GM12891 (cell line): Measurements from ENCODE around the gene PKNOX2.

Experiments
- DNase-seq: peaks from one replicate; pipeline ENCODE4 v3.0.0; 2011; ENCODE audit warnings: low spot score; ENCODE audit not compliant: insufficient read length
- FAIRE-seq: peaks from 2 replicates; lab custom pipeline; 2011; peaks lifted over from hg19 to GRCh38; lab: Jason Lieb, UNC
- PAX5 ChIP-seq: IDR thresholded peaks from 2 replicates; pipeline ENCODE4 v1.6.1; 2011; ENCODE audit warnings: low read length, moderate library complexity, mild to moderate bottlenecking; ENCODE audit not compliant: insufficient read depth, severe bottlenecking
- POLR2A ChIP-seq: IDR thresholded peaks from 2 replicates; pipeline ENCODE4 v1.6.1; 2011; ENCODE audit warnings: low read depth, low read length, control low read depth
- POLR2AphosphoS5 ChIP-seq: IDR thresholded peaks from 2 replicates; pipeline ENCODE4 v1.6.1; 2011; ENCODE audit warnings: low read depth, low read length, control low read depth
- POU2F2 ChIP-seq: IDR thresholded peaks from 2 replicates; pipeline ENCODE4 v1.6.1; 2011; ENCODE audit warnings: low read depth, mild to moderate bottlenecking, control low read depth, low read length, moderate library complexity
- SPI1 ChIP-seq: IDR thresholded peaks from 2 replicates; pipeline ENCODE4 v1.6.1; 2011; ENCODE audit warnings: low read depth, low read length, control low read depth
- TAF1 ChIP-seq: IDR thresholded peaks from 2 replicates; pipeline ENCODE4 v1.6.1; 2011; ENCODE audit warnings: low read depth, low read length, control low read depth

The PKNOX2 gene

DNA sequence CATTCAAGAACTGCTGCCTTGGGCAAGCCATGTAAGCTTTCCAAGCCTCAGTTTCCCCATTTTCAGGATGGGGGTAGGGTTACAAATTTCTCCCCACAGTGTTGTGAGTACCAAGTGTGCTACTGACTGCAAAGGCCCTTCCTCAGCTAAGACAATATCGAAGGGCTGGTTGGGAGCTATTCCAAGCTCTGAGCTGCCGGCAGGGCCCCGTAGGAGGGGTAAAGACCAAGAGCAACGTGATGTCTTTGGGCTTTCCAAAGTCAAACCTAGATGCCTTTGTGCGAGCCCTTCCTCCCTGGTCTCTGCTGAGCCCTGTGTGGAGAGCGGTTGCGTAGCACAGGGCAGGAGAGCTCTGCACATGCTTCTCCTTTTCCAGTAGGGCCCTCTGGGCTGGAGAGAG lies 29.3 kb downstream of the PKNOX2 start:
- TF ChIP-seq POU2F2 (no peak), POLR2A (no peak), SPI1 (no peak), POLR2AphosphoS5 (no peak)
- no peak for DNase-seq
- FAIRE-seq, result no peak

DNA sequence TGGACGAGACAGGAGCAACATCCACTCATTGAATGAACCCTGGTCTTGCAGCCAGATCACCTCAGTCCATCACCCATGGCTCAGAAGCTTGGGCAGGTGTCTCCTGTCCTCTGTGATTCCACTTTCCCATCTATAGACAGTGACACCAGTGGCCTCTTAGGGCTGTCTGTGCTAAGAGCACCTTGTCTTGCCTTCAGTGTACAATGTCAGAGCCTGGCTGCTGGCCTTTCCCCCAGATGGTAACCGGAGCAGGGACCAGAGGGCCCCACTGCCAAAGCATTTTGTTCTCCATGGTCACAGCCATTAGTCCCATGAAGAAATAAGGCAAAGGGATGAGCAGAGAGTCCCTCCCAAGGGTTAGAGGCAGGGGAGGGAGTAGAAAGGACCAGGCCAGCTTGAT lies 35.4 kb downstream of the PKNOX2 start:
- TF ChIP-seq PAX5 (no peak), TAF1 (no peak), SPI1 (no peak), POLR2A (no peak)
- FAIRE-seq (no peak), DNase-seq (no peak)

DNA sequence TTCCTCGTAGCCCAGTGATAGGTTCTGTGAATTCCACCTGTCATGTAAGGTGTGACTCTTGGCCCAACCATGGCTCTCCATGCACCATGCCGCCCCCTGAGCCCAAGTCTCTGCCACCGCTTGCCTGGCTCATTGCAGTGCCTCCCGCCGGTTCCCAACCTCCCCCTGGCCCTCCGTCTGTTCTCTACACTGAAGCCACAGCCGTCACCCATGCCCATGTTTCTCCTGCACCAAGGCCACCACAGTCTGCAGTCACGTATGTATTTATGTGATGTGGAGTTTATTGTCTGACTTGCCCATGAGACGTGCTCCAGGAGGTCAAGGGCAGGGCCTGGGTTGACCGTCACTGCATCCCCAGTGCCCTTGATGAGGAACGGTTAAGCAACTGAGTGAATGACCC lies 35.9 kb downstream of the PKNOX2 start:
- DNase-seq (no peak), FAIRE-seq (no peak)
- TF ChIP-seq TAF1, result no peak
- no peak for TF ChIP-seq POU2F2
- no peak for TF ChIP-seq SPI1
- TF ChIP-seq POLR2AphosphoS5, result no peak
- no peak for TF ChIP-seq POLR2A
- TF ChIP-seq PAX5, result no peak

- DNase-seq, result no peak
- TF ChIP-seq TAF1 (no peak), POLR2A (no peak), PAX5 (no peak), SPI1 (no peak), POLR2AphosphoS5 (no peak), POU2F2 (no peak)
- no peak for FAIRE-seq
Observed at GRCh38 chr11:125201525-125202141, 37.1 kb downstream of the PKNOX2 start.

DNA sequence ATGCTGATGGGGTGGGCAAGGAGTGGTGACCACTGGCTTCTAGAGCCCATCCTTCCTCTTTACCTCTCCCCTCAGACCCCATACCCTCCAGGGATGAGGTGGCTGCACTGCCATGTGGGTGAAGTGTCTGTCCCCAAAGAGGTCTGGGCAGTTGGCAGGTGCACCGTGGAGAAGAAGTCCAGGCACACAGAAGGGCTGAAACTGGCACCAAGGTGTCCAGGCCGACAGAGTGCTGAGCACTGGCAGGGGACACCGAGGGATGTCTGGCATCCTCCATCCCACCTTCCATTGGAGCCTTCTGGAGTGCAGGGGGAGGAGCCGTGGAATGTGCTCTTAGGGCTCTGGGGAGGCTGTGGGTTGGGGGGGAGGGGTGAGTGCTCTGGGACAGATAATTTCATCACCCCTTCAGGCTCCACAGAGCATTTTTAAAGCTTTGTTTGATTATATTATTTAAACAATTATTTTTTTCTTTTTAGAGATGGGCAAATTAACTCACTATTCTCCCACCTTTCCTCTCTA lies 37.9 kb downstream of the PKNOX2 start:
- DNase-seq (no peak), FAIRE-seq (no peak)
- TF ChIP-seq PAX5, result no peak
- no peak for TF ChIP-seq SPI1
- no peak for TF ChIP-seq TAF1
- TF ChIP-seq POLR2AphosphoS5, result no peak
- no peak for TF ChIP-seq POLR2A
- no peak for TF ChIP-seq POU2F2

GRCh38 chr11:125202977-125203376 lies 38.4 kb downstream of the PKNOX2 start:
- TF ChIP-seq POLR2A, result no peak
- TF ChIP-seq TAF1, result no peak
- TF ChIP-seq POLR2AphosphoS5, result no peak
- TF ChIP-seq SPI1, result no peak
- no peak for TF ChIP-seq POU2F2
- no peak for TF ChIP-seq PAX5
- DNase-seq, result no peak
- no peak for FAIRE-seq

DNA sequence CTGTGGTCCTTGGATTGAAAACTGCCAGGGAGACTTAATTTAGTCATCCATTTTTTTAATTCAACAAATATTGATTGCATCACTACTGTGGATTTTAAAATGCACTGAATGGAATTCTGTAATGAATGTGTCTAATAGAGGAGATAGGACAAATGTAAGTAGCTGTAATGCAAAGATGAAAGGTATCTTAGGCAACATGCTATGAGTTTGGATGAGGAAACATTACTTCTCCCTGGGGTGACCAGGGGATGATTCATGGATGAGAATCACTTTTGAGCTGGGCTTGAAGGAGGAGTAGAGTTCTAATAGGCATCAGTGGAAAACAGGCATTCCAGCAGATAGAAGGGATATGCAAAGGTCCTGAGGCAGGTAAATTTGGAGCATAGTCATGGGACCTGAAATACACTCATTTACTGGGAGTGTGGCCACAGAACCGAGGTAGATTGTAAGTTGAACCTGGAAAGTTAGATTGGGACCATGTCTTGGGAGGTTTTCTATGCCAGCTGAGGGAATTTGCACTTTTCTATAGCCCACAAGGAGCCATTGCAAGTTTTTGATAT lies 43.4 kb downstream of the PKNOX2 start:
- TF ChIP-seq SPI1, result no peak
- no peak for TF ChIP-seq POU2F2
- no peak for TF ChIP-seq POLR2A
- no peak for DNase-seq
- no peak for FAIRE-seq

DNA sequence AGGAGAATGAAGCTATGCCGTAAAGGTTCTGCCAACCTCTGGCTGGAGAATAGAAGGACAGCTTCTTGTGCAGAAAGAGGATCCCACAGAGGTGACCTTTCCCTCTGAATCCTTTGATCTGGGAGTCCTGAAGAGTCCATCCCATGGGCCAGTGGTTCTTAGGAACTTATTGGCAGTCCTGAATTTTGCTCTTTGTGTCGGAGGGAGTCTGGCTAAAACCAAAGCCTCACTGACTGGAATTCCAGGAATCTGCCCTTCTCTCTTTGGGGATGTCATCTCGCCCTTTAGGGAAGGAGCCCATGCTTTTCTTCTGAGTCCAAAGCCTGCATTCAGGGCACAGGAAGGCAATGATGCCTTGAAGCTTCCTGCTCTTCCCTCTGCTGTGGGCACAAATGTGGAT lies 45.5 kb downstream of the PKNOX2 start:
- DNase-seq, result no peak
- TF ChIP-seq POLR2A (no peak), POU2F2 (no peak), SPI1 (no peak), PAX5 (no peak), POLR2AphosphoS5 (no peak), TAF1 (no peak)
- no peak for FAIRE-seq

DNA sequence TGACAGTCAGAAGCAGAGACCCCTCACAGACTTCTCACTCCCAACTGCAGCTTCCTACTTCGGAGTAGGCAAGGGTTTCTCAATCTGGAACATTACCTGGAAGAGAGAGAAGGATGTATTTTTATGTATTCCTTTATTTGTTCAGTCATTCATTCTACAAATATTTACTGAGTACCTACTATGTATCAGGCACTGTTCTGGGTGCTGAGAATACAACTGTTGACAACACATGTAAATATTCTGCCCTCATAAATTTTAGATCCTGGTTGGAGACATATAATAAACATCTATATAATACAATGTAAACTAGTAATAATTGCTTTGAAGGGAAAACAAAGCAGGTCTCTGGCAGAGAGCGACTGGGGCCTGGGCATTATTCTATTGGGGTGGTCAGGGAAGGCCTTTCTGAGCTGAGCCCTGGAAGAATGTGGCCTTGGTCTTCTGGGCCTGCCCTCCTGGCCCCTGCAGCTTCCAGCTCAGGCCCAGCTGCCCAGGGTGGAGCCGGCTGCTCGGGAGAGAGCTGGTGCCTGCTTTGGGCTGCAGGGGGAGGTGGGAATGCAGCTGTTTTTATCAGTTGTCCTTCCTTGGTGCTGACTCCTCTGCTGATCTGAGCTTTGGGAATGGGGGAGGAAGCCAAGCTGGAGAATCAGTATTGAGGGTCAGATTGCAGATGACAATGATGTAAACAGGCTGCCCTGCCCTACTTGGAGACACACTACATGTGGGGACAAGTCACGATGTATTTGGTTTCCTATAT lies 46.8 kb downstream of the PKNOX2 start:
- no peak for TF ChIP-seq TAF1
- no peak for TF ChIP-seq SPI1
- no peak for TF ChIP-seq POU2F2
- TF ChIP-seq POLR2A, result no peak
- no peak for TF ChIP-seq PAX5
- TF ChIP-seq POLR2AphosphoS5, result no peak
- FAIRE-seq (no peak), DNase-seq (no peak)

- DNase-seq (no peak), FAIRE-seq (no peak)
- TF ChIP-seq SPI1 (no peak), POLR2AphosphoS5 (no peak), PAX5 (no peak), POU2F2 (no peak), POLR2A (no peak), TAF1 (no peak)
Observed at GRCh38 chr11:125211948-125212340, 47.4 kb downstream of the PKNOX2 start.
